NK-92 (cell line): ENCODE measurements around the gene SLC5A5.

Source experiments
- DNase-seq: peaks from one replicate; lab custom pipeline; 2025; ENCODE audit not compliant: unreplicated experiment; lab: John Stamatoyannopoulos, UW

SLC5A5 gene

GRCh38 chr19:17871878-17872250 lies at the start of gene SLC5A5:
TSS of gene SLC5A5 (plus strand) at chr19:17871945. CDS start at chr19:17872320, 375 bp downstream.
- DNase-seq: no peak

- DNase-seq: no peak
These were observed 47.4 kb upstream of the SLC5A5 start for GRCh38 chr19:17824339-17824738.

GRCh38 chr19:17826508-17827056 lies 45.2 kb upstream of the SLC5A5 start:
- no peak for DNase-seq

- no peak for DNase-seq
These were observed 41.7 kb upstream of the SLC5A5 start for GRCh38 chr19:17829855-17830566.

- no peak for DNase-seq
These were observed 41.0 kb upstream of the SLC5A5 start for GRCh38 chr19:17830567-17831418.

- DNase-seq: no peak
These were observed 40.3 kb upstream of the SLC5A5 start for GRCh38 chr19:17831419-17831888.

GRCh38 chr19:17832443-17833208 lies 39.1 kb upstream of the SLC5A5 start:
- DNase-seq: no peak

GRCh38 chr19:17834350-17835181 lies 37.2 kb upstream of the SLC5A5 start:
- no peak for DNase-seq

GRCh38 chr19:17835182-17836006 lies 36.4 kb upstream of the SLC5A5 start:
- no peak for DNase-seq

- no peak for DNase-seq
These were observed 35.2 kb upstream of the SLC5A5 start for GRCh38 chr19:17836530-17836929.

- DNase-seq: no peak
These were observed 33.8 kb upstream of the SLC5A5 start for GRCh38 chr19:17837972-17838371.

GRCh38 chr19:17840019-17840418 lies 31.7 kb upstream of the SLC5A5 start:
- DNase-seq: no peak

GRCh38 chr19:17841371-17841809 lies 30.4 kb upstream of the SLC5A5 start:
- DNase-seq: no peak

- no peak for DNase-seq
These were observed 29.7 kb upstream of the SLC5A5 start for GRCh38 chr19:17841810-17842662.

- DNase-seq: no peak
These were observed 29.0 kb upstream of the SLC5A5 start for GRCh38 chr19:17842663-17843291.

GRCh38 chr19:17843292-17843827 lies 28.4 kb upstream of the SLC5A5 start:
- DNase-seq: no peak

- no peak for DNase-seq
These were observed 27.7 kb upstream of the SLC5A5 start for GRCh38 chr19:17843908-17844490.
